Measurements from ENCODE around the gene TMEM8B. TPM values are rescaled to one million over a fixed set of nuclear protein-coding genes. Genes with fewer than 3 reads are reported as not detected.

The TMEM8B gene
- total RNA-seq, 2 experiments from 2014 or later: 6.2 to 6.6 TPM

GRCh38 chr9:35859990-35860339 is 30.9 kb downstream of the TMEM8B start:
- H3K9me3 Mint-ChIP-seq: no peaks in the 10 kb centered on the region
- peaks cover 9% of the 10 kb centered on the region for H3K27me3 Mint-ChIP-seq (ENCODE audit: low read depth)
- no peaks in the 10 kb centered on the region for H3K36me3 Mint-ChIP-seq (ENCODE audit: low read depth)
- no peaks in the 10 kb centered on the region for H3K4me1 Mint-ChIP-seq (ENCODE audit: low read depth)
- no peak overlapping the region for H3K27ac Mint-ChIP-seq
- intact Hi-C loops (cut with micrococcal nuclease): no loop called here
- CTCF ChIA-PET: interaction anchor here (4.6 kb wide), 1 partner anchor 34 kb away, joined by 14 read pairs; no protein-coding TSS in a partner anchor
- no peak overlapping the region for H3K4me3 Mint-ChIP-seq
- DNase-seq: no peak

- CTCF ChIA-PET: interaction anchor here (0.7 to 4.6 kb wide), 3 partner anchors 21 to 71 kb away, joined by 3 to 14 read pairs (median 4); no protein-coding TSS in a partner anchor
Observed at GRCh38 chr9:35861161-35861897, 32.3 kb downstream of the TMEM8B start.

DNA sequence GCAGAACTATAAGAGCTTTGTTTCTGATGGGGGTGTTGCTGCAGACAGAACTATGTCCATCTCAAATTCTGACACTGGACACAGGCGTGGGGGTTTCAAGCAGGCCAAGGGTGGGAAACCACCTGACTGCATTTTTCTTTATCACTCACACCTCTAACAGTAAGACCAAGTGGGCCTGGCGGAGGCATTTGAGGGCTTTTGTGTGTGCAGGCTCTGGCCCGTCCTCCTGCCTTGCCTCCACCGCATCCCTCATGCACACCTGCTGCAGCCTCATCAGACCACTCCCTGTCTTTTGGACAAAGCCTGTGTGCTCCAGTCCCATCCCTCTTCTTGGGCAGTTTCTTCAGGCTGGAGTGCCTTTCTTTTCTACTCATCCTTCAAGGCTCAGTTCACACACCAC is 33.3 kb downstream of the TMEM8B start:
- H3K4me3 Mint-ChIP-seq: no peak overlapping the region
- no peaks in the 10 kb centered on the region for H3K9me3 Mint-ChIP-seq
- intact Hi-C loops (cut with micrococcal nuclease): no loop called here
- H3K27ac Mint-ChIP-seq: no peak overlapping the region
- peaks cover 9% of the 10 kb centered on the region for H3K27me3 Mint-ChIP-seq (ENCODE audit: low read depth)
- DNase-seq: no peak
- H3K4me1 Mint-ChIP-seq (ENCODE audit: low read depth): no peaks in the 10 kb centered on the region
- CTCF ChIA-PET: interaction anchor here (0.7 to 4.6 kb wide), 3 partner anchors 20 to 36 kb away, joined by 3 to 14 read pairs (median 4); no protein-coding TSS in a partner anchor
- no peaks in the 10 kb centered on the region for H3K36me3 Mint-ChIP-seq (ENCODE audit: low read depth)

More at GRCh38 chr9:35861161-35861897, 32.3 kb downstream of the TMEM8B start:
- intact Hi-C loops (cut with micrococcal nuclease): no loop called here
- Mint-ChIP-seq H3K27me3 (ENCODE audit: low read depth) (peaks cover 9% of the 10 kb centered on the region), H3K27ac (no peak overlapping the region), H3K9me3 (no peaks in the 10 kb centered on the region), H3K4me3 (no peak overlapping the region), H3K36me3 (ENCODE audit: low read depth) (no peaks in the 10 kb centered on the region), H3K4me1 (ENCODE audit: low read depth) (no peaks in the 10 kb centered on the region)
- no peak for DNase-seq

DNA sequence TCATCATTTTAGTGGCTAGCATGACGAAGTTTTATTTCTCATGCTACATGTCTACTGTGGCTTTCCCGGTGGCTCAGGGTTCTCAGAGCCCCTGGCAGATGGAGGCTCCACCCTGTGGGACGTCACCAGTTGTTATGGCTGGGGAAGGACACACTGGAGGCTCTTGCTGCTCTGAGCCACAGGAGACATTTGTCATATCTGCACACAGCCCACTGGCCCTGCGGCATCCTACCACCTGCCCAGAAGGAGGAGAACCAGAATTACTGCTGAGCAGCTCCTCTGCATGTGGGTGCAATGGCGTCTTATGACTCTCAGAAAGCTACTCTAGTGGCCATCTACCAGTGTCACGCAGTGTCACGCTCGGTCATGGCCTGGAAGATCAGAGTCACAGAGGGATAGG is 34.6 kb downstream of the TMEM8B start:
- intact Hi-C loops (cut with micrococcal nuclease): no loop called here
- H3K9me3 Mint-ChIP-seq: no peaks in the 10 kb centered on the region
- CTCF ChIA-PET: interaction anchor here (1.6 kb wide), 1 partner anchor 145 kb away, joined by 3 read pairs; no protein-coding TSS in a partner anchor
- DNase-seq: no peak
- no peak overlapping the region for H3K4me3 Mint-ChIP-seq
- no peaks in the 10 kb centered on the region for H3K4me1 Mint-ChIP-seq (ENCODE audit: low read depth)
- peaks cover 9% of the 10 kb centered on the region for H3K27me3 Mint-ChIP-seq (ENCODE audit: low read depth)
- H3K27ac Mint-ChIP-seq: no peak overlapping the region
- no peaks in the 10 kb centered on the region for H3K36me3 Mint-ChIP-seq (ENCODE audit: low read depth)

DNA sequence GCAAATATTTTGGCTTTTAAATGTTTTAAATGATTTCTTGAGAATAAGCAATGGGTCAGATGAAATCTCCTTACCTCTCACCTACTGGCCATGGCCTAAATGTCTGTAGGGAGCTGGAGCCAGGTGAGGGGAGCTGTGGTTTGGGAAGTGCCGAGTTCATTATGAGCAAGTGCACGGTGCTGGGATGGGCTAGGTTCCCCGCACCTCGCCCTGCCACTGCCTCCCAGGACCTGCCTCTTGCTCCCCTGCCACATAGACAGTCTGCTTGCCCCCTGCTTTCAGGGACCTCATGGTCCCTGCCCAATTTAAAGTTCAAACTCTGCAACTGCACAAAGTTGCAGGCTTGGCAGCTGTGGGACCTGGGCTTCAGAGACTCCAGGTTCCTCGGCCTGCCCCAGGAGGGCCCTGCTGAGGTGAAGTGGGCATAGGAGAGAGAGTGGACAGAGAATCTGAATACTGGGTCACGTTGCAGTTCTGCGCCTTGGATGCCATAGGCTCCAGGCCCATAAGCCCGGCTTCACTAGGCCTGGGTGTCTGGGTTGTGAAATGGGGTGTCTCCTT is 35.7 kb downstream of the TMEM8B start:
- no peaks in the 10 kb centered on the region for H3K9me3 Mint-ChIP-seq

DNA sequence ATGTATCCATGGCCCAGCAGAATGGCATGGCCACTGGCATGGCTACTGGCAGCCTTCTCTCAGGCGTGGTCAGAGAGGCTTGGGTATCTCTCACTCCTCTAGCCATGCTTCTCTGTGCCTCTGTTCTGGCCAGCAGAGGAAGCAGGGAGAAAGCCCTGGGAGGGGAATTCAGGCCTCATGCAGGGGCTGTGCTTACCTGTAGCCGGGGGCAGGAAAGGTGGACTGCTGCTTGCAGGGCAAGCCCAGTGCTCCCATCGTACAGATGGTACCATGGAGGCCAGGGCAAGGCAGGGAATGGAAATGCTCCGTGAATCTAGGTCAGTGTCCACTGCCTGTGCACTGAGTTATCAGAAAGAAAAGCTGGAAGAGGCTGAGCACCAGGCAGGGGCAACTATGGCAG is 38.5 kb downstream of the TMEM8B start:
- no peaks in the 10 kb centered on the region for H3K4me1 Mint-ChIP-seq (ENCODE audit: low read depth)
- H3K9me3 Mint-ChIP-seq: no peaks in the 10 kb centered on the region
- intact Hi-C loops (cut with micrococcal nuclease): no loop called here
- H3K27ac Mint-ChIP-seq: no peak overlapping the region
- H3K36me3 Mint-ChIP-seq (ENCODE audit: low read depth): no peaks in the 10 kb centered on the region
- no peak for DNase-seq
- CTCF ChIA-PET: interaction anchor here (1.5 kb wide), 1 partner anchor 156 kb away, joined by 4 read pairs; no protein-coding TSS in a partner anchor
- H3K4me3 Mint-ChIP-seq: no peak overlapping the region
- H3K27me3 Mint-ChIP-seq (ENCODE audit: low read depth): peaks cover 5% of the 10 kb centered on the region

More for the DNA sequence above, 35.7 kb downstream of the TMEM8B start:
- H3K4me3 Mint-ChIP-seq: no peak overlapping the region
- H3K36me3 Mint-ChIP-seq (ENCODE audit: low read depth): no peaks in the 10 kb centered on the region
- H3K27ac Mint-ChIP-seq: no peak overlapping the region
- CTCF ChIA-PET: interaction anchor here (0.6 to 1.2 kb wide), 4 partner anchors 17 to 310 kb away, joined by 3 read pairs; no protein-coding TSS in a partner anchor
- H3K4me1 Mint-ChIP-seq (ENCODE audit: low read depth): no peaks in the 10 kb centered on the region
- peaks cover 9% of the 10 kb centered on the region for H3K27me3 Mint-ChIP-seq (ENCODE audit: low read depth)
- DNase-seq: no peak
- intact Hi-C loops (cut with micrococcal nuclease): no loop called here

- Mint-ChIP-seq H3K27me3 (ENCODE audit: low read depth) (no peaks in the 10 kb centered on the region), H3K4me1 (ENCODE audit: low read depth) (no peaks in the 10 kb centered on the region), H3K36me3 (ENCODE audit: low read depth) (no peaks in the 10 kb centered on the region), H3K4me3 (no peak overlapping the region), H3K27ac (no peak overlapping the region), H3K9me3 (no peaks in the 10 kb centered on the region)
- intact Hi-C loops (cut with micrococcal nuclease): no loop called here
- DNase-seq: no peak
- CTCF ChIA-PET: interaction anchor here (1.5 kb wide), 1 partner anchor 154 kb away, joined by 4 read pairs; no protein-coding TSS in a partner anchor
Observed at GRCh38 chr9:35868933-35869332, 39.9 kb downstream of the TMEM8B start.

GRCh38 chr9:35869621-35870216 is 40.7 kb downstream of the TMEM8B start:
- H3K36me3 Mint-ChIP-seq (ENCODE audit: low read depth): no peaks in the 10 kb centered on the region
- no peak overlapping the region for H3K27ac Mint-ChIP-seq
- intact Hi-C loops (cut with micrococcal nuclease): no loop called here
- DNase-seq: no peak
- H3K4me1 Mint-ChIP-seq (ENCODE audit: low read depth): no peaks in the 10 kb centered on the region
- no peaks in the 10 kb centered on the region for H3K27me3 Mint-ChIP-seq (ENCODE audit: low read depth)
- no peaks in the 10 kb centered on the region for H3K9me3 Mint-ChIP-seq
- H3K4me3 Mint-ChIP-seq: no peak overlapping the region
- CTCF ChIA-PET: no interaction called here

DNA sequence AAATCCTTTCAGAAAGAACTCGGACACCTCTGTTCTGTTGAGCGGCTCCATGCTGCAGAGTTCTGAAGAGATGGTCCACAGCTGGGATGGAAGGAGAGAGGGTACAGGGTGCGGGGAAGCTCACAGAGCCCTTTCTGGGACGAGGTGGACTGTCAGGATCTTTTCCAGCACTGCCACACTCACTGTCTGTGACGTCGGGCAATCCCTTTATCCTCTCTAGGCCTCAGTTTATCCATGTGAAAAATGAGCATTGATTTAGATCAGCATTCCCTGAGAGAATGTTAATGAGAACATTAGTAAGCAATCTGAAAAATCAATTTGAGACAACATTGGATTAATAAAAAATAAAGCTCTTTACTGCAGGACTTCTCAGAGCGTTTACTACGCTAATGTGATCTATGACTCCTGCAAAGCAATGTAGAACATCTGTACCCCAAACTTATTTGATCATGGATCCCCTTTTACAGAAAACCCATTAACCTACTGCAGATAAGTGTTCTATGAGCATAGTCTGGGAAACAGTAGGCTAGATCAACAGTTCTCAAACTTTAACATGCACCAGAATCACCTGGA is 41.4 kb downstream of the TMEM8B start, which contains the start of gene OR13J1:
TSS of gene OR13J1 (minus strand) at position 51 of the 573 bp plus-strand sequence. CDS start at position 51, 0 bp downstream.
- no peaks in the 10 kb centered on the region for H3K27me3 Mint-ChIP-seq (ENCODE audit: low read depth)
- no peak for DNase-seq
- no peaks in the 10 kb centered on the region for H3K4me1 Mint-ChIP-seq (ENCODE audit: low read depth)
- no peaks in the 10 kb centered on the region for H3K36me3 Mint-ChIP-seq (ENCODE audit: low read depth)
- no peaks in the 10 kb centered on the region for H3K9me3 Mint-ChIP-seq
- H3K4me3 Mint-ChIP-seq: no peak within 1 kb of the TSS
- CTCF ChIA-PET: interaction anchor here (1.0 kb wide), 2 partner anchors 12 to 153 kb away, joined by 3 to 6 read pairs; no protein-coding TSS in a partner anchor
- intact Hi-C loops (cut with micrococcal nuclease): no loop called here
- no peak within 1 kb of the TSS for H3K27ac Mint-ChIP-seq

DNA sequence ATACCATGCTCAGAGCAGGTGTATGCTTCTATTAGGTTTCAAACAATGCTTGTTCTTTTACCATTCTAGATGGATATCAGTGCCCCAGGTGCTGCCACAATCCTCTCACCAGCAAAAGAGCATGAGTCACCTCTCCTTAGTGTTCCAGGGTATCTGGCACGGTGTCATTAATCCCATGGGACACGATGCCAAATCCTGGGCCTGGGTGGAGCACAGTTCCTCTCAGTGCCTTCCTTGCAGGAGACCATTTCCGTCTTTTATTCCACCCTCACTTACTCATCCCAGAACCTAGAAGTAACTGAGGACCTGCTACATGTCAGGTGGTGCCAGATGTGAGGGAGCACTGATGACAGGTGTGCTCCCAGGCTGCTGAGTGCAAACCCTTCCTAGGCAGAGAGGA is 42.5 kb downstream of the TMEM8B start:
- Mint-ChIP-seq H3K4me3 (no peak overlapping the region), H3K27ac (no peak overlapping the region), H3K4me1 (ENCODE audit: low read depth) (no peaks in the 10 kb centered on the region), H3K27me3 (ENCODE audit: low read depth) (no peaks in the 10 kb centered on the region), H3K36me3 (ENCODE audit: low read depth) (no peaks in the 10 kb centered on the region), H3K9me3 (no peaks in the 10 kb centered on the region)
- CTCF ChIA-PET: interaction anchor here (0.6 to 1.0 kb wide), 2 partner anchors 152 to 1169 kb away, joined by 3 read pairs; no protein-coding TSS in a partner anchor
- no peak for DNase-seq
- intact Hi-C loops (cut with micrococcal nuclease): no loop called here

GRCh38 chr9:35872505-35872904 is 43.5 kb downstream of the TMEM8B start:
- CTCF ChIA-PET: interaction anchor here (1.0 kb wide), 1 partner anchor 10 kb away, joined by 5 read pairs; no protein-coding TSS in a partner anchor
- intact Hi-C loops (cut with micrococcal nuclease): no loop called here
- no peaks in the 10 kb centered on the region for H3K36me3 Mint-ChIP-seq (ENCODE audit: low read depth)
- no peaks in the 10 kb centered on the region for H3K4me1 Mint-ChIP-seq (ENCODE audit: low read depth)
- H3K9me3 Mint-ChIP-seq: peaks cover 3% of the 10 kb centered on the region
- no peaks in the 10 kb centered on the region for H3K27me3 Mint-ChIP-seq (ENCODE audit: low read depth)
- no peak overlapping the region for H3K27ac Mint-ChIP-seq
- H3K4me3 Mint-ChIP-seq: no peak overlapping the region
- DNase-seq: no peak
